ENCODE results near the gene MED25.
A peak's percentile ranks its signal among the peaks of the same experiment; 100 is the strongest.

MED25 gene

GRCh38 chr19:49799271-49799797, 18.8 kb upstream of the MED25 start:
- no peak for DNase-seq (ENCODE audit: low read depth, low spot score)

GRCh38 chr19:49799798-49800376, 18.2 kb upstream of the MED25 start:
- no peak for DNase-seq (ENCODE audit: low read depth, low spot score)

GRCh38 chr19:49800771-49801170, 17.3 kb upstream of the MED25 start:
- DNase-seq (ENCODE audit: low read depth, low spot score) = no peak

- no peak for DNase-seq (ENCODE audit: low read depth, low spot score)
Observed at GRCh38 chr19:49801401-49801888, 16.6 kb upstream of the MED25 start.

- no peak for DNase-seq (ENCODE audit: low read depth, low spot score)
Observed at GRCh38 chr19:49801966-49802661, 16.0 kb upstream of the MED25 start.

- no peak for DNase-seq (ENCODE audit: low read depth, low spot score)
Observed at GRCh38 chr19:49802836-49803528, 15.1 kb upstream of the MED25 start.

GRCh38 chr19:49803529-49803856, 14.6 kb upstream of the MED25 start:
- no peak for DNase-seq (ENCODE audit: low read depth, low spot score)

- no peak for DNase-seq (ENCODE audit: low read depth, low spot score)
Observed at GRCh38 chr19:49805822-49806619, 12.1 kb upstream of the MED25 start.

- no peak for DNase-seq (ENCODE audit: low read depth, low spot score)
Observed at GRCh38 chr19:49806620-49806959, 11.5 kb upstream of the MED25 start.

- no peak for DNase-seq (ENCODE audit: low read depth, low spot score)
Observed at GRCh38 chr19:49807058-49807903, 10.8 kb upstream of the MED25 start.

- DNase-seq (ENCODE audit: low read depth, low spot score) = no peak
Observed at GRCh38 chr19:49807904-49808675, 10.0 kb upstream of the MED25 start.

GRCh38 chr19:49808711-49809159, 9.4 kb upstream of the MED25 start:
- DNase-seq (ENCODE audit: low read depth, low spot score) = peak; percentile 68

- DNase-seq (ENCODE audit: low read depth, low spot score) = no peak
Observed at GRCh38 chr19:49809160-49809940, 8.7 kb upstream of the MED25 start.

GRCh38 chr19:49809941-49810389, 8.1 kb upstream of the MED25 start:
- DNase-seq (ENCODE audit: low read depth, low spot score) = no peak

GRCh38 chr19:49811328-49811727, 6.8 kb upstream of the MED25 start:
- no peak for DNase-seq (ENCODE audit: low read depth, low spot score)

GRCh38 chr19:49812452-49812996, 5.6 kb upstream of the MED25 start:
- DNase-seq (ENCODE audit: low read depth, low spot score) = no peak

- peak; percentile 73 for DNase-seq (ENCODE audit: low read depth, low spot score)
Observed at GRCh38 chr19:49812997-49813861, 4.9 kb upstream of the MED25 start, which contains the start of gene FUZ. TSS of gene FUZ (minus strand) at chr19:49813292. CDS start at chr19:49813106, 186 bp downstream.

GRCh38 chr19:49814010-49814409, 4.1 kb upstream of the MED25 start:
- no peak for DNase-seq (ENCODE audit: low read depth, low spot score)

All from activated naive CD8-positive, alpha-beta T cell treated with anti-CD3 and anti-CD28 coated beads, Interleukin-2, amount 50 U/mL, for 16 hours (primary cell).